HG03521 (cell line): ENCODE measurements around the gene FHAD1.
"Not testable (repeated sequence)": the region's sequence is repeated elsewhere in the genome, so short reads cannot be mapped to it uniquely, and the experiment has no call there.

ENCODE experiments used
- ATAC-seq: cut with Tn5 transposase; IDR thresholded peaks from one replicate; pipeline ENCODE4 v1.9.1; 2021; ENCODE audit warnings: mild to moderate bottlenecking, moderate library complexity; ENCODE audit not compliant: unreplicated experiment

The FHAD1 gene

DNA sequence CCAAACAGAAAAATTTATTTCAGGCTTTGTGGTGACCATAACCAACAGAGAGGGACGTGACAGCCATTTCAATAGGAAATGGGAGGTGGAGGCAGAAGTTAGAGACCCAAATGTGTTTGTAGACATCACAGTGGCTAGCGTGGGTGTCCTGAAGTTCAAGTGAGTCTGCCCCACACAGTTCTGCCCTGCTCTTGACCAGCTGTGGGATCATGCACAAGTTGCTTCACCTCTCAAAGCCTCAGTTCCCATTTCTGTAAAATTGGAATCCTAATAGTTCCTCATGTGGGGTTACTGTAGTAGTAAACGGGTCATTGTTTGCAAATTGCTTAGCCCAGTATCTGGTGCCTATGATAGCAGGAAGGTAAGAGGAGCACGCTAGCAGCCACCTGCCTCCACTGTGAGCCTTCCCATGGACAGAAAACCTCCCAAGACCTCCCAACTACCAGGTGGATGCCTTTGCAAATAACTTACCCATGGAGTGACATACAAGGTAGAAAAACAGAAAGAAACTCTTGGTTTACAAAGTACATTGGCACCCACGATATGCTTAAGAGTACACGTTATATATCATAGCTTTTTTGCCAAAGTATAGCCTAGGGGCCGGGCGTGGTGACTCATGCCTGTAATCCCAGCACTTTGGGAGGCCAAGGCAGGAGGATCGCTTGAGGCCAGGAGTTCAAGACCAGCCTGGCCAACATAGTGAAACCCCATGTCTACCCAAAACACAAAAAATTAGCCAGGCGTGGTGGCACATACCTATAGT, 29.1 kb downstream of the FHAD1 start:
- ATAC-seq = no peak

DNA sequence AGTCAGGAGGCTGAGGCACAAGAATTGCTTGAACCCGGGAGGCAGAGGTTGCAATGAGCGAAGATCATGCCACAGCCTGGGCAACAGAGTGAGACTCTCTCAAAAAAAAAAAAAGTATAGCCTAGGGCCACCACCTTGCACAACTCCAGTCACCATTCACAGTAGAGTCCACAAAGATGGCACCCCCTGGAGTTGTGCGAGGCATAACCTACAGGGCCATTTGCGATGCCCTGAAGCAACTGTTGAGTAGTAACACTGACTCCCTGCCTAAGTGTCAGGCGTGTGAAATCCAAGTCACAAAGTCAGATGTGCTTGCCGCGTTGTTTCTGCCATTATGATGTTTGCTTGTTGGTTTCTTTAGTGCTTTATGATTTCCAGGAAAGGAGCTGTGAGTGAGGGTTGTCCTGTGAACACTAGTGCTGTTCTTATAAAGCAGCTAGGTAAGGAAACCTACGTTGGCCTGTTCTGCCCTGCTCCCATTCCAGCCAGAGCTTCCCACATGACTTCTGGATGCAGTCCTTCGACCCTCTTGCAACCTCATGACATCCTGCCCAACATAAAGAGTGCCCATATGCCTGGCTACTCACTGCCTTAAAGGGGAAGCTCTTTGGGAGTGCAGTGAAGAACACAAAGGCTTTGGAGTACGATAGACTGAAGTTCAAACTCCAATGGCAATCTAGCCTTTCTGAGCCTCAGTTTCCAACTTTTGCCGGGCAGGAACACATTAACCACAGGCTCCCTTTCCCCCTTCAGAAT, 29.8 kb downstream of the FHAD1 start:
- no peak for ATAC-seq

DNA sequence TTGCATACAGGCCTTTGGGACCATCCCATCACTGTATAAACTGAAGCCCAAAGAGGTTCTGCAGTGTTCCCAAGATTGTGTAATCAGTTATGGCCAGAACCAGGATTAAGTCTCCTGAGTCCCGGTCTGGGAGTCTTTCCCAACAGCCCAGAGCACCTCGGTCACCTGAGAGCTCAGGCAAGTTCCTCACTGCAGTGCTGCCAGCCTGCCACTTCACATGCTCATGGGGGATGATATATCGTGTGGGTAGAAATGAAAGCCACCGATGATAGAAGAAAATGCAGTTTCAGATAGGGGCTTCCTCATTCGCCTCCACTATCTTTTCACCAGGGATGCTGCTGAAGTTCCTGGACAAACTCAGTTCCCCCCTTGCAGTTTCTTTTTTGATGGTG, 30.4 kb downstream of the FHAD1 start:
- no peak for ATAC-seq

GRCh38 chr1:15277933-15278332, 30.9 kb downstream of the FHAD1 start:
- ATAC-seq = no peak

DNA sequence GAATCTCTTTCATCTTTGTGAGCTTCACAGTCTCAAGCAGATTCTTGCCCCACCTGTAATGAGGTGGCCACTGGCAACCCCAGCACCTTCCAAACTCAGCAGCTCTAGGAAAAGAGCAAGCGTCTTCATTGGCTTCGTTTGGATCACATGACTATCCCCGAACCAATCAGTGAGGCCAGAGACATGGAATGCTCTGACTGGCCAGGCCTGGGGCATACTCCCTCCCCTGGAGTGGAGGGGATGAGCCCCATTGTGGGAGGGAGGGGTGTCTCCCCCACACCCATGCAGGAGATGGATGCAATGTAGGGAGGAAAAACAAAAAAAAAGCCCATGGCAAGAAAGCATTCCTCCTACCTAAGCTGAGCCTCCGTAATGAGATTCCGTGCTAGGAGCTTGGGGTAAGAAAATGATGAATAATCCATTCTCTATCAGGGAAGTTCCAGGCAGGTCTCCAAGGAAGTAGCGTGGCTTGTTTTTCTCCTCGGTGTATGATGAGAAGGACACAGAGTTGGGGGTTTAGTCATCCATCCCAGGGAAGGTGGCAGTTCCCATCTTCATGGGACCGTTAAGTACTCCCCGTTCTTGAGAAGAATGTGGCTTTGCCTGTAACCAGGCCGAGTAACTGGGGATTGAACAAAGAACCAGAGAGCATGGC, 32.7 kb downstream of the FHAD1 start:
- no peak for ATAC-seq

- no peak for ATAC-seq
Measured at GRCh38 chr1:15280416-15280815, 33.4 kb downstream of the FHAD1 start.

DNA sequence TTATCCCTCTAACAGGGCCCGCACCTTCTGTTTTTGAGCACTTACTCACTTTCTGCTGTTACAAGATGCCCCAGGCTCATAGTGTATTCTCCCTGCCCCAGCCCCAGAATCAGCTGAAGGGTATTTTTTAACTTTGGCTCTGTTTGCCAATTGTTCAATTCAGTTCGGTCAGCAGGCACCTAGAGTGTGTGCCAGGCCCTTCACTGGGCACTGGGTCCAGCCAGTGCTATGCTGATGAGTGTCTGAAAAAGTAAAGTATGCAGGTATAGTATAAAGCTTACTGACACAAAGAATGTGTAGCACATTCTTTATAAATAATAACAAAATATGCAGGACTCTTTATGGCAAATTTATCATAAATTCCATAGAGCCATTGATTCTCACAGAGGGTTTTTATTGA, 35.0 kb downstream of the FHAD1 start:
- ATAC-seq = no peak

GRCh38 chr1:15282810-15283474, 35.9 kb downstream of the FHAD1 start:
- no peak for ATAC-seq

DNA sequence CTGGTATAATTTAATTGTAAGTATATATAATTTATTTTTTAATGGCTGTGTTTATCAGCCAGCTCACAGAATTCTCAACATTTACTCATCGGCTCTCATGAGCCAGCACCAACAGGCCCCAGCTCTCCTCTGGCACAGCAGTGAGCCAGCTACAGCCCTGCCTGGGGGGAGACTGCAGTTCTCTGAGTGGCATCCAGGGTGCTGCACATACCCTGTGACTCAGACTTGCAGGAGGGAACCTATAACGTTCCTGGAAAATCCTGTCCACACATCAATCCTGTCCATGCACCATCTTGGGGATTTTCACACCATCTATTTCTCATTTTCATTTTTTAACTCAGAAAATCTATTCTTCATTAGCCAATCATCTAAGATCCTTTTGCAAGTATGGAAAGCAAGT, 36.5 kb downstream of the FHAD1 start:
- no peak for ATAC-seq

GRCh38 chr1:15286452-15286851, 39.4 kb downstream of the FHAD1 start:
- no peak for ATAC-seq

DNA sequence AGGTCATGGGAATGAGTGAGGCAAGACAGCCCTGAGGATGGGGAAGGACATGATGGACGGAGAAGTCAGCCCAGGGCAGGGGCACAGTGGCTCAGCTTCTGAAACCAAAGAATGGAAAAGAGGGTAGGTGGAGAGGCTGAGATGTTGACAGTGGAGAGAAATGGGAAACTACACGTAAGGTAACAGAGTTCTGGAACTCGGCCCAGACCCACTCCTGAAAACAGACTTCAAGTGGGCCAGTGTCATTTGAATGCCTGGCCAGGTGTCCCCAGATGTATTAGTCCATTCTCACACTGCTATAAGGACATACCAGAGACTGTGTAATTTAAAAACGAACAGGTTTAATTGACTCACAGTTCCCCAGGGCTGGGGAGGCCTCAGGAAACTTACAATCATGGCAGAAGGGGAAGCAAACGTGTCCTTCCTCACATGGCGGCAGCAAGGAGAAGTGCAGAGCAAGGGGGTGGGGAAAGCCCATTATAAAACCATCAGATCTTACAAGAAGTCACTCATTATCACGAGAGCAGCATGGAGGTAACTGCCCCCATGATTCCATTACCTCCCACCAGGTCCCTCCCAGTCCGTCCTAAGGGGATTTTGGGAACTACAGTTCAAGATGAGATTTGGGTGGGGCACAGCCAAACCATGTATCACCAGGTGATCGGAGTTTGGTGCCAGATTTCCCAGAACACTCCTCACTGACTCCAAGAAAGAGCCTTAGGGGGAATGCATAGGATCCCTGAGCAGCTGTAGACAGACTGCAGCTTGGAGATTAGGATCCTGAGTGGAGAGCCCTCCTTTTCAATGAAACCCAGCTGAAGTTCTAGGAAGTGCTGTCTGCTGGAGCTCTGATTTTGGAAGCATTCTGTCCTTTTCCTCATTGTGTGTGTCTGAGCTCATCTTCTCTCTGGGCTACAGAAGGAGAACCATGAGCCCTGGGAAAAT, 40.3 kb downstream of the FHAD1 start:
- ATAC-seq = no peak

DNA sequence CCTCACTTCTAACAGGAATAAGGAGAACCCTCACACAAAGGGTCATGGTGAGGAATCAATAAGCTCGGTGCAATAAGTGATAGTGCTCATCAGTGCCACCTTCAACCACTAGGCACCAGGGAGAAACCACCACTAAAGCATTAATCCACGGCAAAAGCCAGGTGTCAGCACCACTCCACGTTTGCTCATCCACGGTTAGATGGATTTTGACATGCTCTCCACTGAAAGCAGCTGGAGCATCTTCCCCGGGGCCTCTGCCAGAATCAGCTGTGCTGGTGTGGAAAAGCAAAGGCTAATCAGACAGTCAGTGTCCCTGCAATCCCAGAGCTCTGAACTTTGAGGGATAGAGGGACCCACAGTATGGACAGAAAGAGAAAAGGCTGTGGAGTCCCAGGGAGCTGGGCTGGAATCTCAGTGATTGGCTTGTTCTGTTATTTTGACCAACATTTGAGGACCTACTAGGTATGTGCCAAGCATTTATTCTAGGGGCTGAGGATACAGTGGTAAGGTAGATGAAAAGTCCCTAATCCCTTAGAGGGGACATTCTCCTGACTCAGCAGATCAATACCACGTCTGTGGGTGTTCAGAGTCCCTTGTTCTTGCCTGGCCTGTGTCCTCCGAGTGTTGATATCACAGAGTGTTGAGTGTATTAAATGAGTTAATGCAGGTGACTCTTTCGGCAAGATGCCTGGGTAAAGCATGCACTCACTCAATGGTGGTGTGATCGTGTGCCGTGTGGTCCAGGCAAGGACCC, 41.3 kb downstream of the FHAD1 start:
- ATAC-seq = no peak

DNA sequence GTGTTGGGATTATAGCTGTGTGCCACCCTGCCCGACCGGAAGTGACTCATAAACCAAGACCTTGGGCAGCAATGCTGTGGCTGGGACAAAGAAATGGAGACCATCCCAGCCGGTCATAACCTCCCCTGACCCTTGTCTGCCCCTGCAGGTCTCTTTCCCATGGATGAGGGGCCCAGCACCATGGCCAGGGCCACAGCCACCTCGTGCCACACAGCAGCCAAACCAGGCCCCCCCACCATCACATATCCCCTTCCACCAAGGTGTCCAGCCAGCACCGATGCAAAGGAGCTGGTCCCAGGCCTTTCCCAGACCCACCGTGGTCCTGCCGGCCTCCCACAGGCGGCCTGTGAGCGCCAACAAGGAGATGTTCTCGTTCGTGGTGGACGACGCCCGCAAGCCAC, 42.2 kb downstream of the FHAD1 start:
- ATAC-seq = no peak

- no peak for ATAC-seq
Measured at GRCh38 chr1:15290382-15290781, 43.4 kb downstream of the FHAD1 start.

GRCh38 chr1:15295696-15296095, 48.7 kb downstream of the FHAD1 start:
- no peak for ATAC-seq

GRCh38 chr1:15296585-15297321, 49.7 kb downstream of the FHAD1 start:
- no peak for ATAC-seq

DNA sequence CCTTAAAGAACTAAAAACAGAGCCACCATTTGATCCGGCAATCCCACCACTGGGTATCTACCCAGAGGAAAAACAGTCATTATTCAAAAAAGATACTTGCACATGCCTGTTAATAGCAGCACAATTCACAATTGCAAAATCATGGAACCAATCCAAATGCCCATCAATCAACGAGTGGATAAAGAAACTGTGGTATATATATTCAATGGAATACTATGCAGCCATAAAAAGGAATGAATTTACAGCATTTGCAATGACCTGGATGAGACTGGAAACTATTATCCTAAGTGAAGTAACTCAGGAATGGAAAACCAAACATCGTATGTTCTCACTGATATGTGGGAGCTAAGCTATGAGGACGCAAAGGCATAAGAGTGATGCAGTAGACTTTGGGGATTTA, 51.0 kb downstream of the FHAD1 start:
- not testable (repeated sequence) for ATAC-seq

DNA sequence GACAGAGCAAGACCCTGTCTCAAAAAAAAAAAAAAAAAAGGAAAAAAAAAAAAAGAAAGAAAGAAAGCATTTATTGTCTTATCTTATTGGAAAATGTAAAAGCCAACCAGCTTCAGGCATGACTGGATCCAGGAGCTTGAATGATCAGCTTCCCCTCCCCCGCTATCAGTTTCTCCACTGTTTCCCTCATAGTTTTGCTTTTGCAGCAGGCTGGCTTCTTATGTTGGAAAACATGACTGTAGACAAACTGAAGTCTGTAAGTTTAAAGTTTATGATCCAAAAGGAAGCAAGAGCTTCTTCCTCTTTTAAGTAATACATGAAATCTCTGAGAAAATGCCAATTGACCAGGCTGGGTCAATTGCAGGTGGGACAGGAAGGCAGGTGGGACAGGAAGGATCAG, 52.2 kb downstream of the FHAD1 start:
- no peak for ATAC-seq

DNA sequence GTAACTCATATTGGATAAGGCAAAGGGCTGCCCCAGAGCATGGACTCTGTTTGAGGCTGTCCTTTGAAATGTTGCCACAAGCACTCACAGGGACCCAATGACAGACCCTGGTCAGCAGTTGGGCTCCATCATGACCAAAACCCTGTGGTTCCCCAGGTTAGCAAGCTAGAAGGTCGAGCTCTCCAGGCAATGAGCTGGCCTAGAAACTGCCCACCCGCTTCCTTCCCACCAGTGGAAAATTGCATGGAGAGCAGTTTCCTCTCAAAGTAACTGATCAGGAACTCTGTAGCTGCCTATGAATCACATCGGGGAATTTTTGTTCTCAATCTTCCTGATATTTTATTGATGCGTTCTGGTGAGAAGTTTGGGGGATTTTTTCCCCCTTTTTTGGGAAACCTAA, 52.8 kb downstream of the FHAD1 start:
- no peak for ATAC-seq
